Glomerular visceral epithelial cell (primary cell): ENCODE data around the gene SP9.

Experiments
- DNase-seq: peaks from one replicate; pipeline ENCODE4 v3.0.0-alpha.2; 2016; ENCODE audit errors: extremely low spot score

SP9 gene

GRCh38 chr2:174334781-174335251, at the start of gene SP9:
TSS of gene SP9 (plus strand) at chr2:174334954. CDS start at chr2:174335093, 139 bp downstream.
- DNase-seq = peak; percentile 43

DNA sequence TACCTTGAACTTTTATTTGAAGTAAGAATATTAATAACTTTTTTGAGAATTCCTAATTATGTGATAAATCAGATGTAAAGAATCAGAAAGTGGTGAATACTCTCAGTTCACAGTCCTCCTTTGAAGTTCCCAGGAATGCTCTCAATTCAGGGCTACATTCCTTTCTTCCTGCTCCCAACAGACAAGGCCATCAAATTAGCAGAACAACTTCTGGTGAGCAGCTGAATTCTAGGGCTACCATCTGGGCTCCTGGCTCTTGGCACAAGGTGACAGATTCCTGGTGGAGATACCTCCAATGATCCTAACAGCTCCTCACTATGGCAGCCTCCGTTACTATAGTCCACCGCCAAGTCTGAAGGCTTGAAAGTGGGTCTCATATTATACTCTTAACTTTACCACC, 48.6 kb upstream of the SP9 start:
- no peak for DNase-seq

DNA sequence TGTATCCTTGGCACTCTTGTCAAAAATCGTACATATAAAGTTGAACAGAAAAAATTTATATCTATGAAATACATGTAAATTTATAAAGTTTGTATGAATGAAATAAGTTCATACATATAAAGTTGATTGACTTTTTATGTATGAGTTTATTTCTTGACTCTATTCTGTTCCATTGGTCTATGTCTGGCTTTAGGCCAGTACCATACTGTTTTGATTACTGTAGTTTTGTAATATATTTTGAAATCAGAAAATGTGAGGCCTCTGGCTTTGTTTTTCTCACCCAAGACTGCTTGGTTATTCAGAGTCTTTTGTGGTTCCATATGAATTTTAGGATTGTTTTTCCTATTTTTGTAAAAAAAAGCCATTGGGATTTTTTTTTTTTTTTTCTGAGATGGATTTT, 41.8 kb upstream of the SP9 start:
- DNase-seq = no peak

GRCh38 chr2:174300114-174300513, 34.6 kb upstream of the SP9 start:
- DNase-seq = no peak

DNA sequence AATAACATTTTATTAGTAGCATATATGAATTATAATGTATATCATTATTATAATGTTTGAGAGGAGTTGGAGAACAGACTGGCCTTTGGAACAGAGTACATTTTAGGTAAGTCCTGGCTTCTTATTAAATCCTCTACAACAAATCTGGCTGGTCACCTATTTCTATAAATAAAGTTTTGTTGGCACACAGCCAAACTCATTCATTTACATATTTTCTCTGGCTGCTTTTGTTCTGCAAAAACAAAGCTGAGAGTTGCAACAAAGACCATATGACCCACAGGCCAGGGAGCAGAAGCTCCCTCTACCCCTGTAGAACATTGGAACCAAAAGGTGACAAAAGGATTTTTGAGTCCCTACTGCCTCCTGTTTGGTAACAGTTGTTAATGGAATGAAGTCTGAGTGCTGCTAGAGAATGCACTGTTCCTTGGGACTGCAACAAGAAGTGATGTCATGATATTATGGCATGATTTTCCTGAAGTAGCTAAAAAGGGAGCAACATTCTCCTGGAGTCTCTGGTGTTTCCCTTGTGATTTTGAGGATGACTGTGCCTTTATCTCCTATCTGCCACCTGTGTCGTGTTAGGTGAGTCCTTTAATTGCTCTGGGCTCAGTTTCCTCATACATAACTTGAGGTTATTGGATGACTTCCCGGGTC, 22.0 kb upstream of the SP9 start:
- DNase-seq = no peak

DNA sequence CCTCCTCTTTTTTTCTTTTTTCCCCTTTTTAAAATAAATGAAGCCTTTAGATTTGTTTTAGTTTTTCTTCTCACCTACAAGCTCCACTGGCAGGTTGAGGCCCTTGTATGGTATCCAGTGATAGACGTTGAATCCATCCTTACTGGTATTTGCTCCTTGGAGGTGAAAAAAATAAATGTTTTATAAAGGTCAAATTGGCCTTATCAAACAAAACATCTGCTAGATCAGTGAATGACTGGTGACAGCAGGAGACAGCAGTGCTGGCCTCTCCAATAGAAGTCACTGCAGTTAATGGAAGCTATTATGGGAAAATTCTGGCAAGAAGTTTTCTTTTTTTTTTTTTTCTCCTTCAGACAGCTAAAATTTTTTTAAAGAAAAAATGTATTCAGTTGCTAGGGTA, 12.6 kb upstream of the SP9 start:
- no peak for DNase-seq

DNA sequence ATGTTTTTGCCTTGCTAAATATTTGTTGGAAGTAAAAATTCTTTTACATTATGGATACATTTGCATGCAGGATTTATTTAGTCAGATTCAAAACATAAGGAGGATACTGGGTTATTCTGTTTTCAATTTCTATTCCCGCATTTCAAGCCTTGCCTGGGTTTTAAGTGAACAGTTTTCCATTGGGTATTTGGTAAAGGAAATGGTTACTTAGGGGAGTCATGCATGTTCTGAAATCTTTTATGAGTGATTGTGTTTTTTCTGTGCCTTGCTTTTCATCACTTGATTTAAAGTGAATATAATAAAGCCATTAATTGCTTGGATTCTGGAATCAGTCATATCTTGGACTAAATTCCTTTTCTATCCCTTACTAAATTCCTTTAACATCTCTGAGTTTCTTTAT, 12.0 kb upstream of the SP9 start:
- DNase-seq = no peak

- DNase-seq = no peak
Measured at GRCh38 chr2:174324530-174324929, 10.2 kb upstream of the SP9 start.

DNA sequence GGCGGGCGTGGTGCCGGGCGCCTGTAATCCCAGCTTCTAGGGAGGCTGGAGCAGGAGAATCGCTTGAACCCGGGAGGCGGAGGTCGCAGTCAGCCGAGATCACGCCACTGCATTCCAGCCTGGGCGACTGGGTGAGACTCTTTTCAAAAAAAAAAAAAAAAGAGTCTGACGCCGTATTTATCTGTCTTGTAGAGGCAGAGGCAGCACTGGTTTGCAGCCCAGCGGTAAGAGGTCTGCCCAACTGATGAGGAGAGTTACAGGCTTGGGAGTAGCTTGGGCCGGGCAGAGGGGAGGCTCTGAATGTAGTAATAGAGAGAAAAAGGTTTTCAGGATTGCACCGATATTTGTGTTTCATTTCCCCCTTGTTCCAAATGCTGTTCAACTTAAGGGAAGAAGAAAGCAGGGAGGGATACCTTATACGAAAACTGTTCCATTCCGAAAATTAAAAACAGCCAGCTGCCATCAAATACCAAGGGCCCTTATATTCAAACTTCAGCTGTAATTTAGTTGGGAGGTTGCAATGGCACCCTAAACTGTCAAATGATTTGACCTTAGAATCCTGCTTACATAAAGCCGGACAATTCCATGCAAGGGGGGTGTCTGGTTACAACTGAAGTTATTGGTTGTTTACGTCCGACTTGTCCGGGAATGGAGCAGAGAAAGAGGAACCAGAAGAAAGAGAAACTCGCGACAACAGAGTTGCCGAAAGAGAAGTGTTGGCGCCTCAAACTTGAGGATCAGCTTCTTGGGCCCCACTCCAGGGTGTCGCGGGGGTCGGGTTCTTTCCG, 9.2 kb upstream of the SP9 start:
- DNase-seq = no peak

- DNase-seq = no peak
Measured at GRCh38 chr2:174326161-174327020, 8.4 kb upstream of the SP9 start.

DNA sequence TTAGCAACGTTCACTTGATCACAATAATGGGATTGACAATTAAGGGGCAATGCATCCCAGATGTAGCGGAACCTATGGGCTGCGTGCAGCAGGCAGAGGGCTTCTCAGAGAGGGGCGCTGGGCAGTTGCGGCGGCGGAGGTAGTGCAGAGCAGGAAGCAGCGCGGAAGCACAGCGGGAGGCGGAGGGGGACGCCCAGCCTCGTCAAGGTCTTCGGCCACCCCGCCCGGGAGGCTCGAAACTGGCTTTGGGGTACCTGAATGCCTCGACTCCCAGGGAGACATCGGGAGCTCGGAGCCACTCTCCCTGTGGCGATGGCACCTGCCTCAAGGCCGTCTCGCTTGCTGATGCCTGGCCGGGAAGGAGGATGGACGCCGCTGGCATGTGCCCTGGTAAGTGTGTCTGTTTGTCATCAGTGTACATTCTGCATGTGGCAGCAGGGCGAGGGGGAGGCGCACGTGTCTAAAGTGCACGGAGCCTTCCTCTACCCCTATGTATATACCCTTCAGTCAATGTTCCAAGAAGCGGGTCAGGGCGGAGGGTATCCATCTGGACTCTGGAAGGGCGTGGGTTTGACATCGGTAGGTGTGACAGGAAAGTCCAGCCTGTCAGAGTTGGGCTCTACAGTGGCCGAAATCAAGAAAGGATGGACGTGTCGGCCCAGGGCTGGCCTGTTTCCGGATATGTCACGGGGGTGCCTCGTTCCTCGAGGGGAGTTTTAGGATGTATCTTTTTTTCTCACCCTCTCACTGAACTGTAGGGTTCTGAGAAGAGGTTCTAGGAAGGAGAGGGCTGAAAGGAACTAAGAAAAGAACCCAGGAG, 7.5 kb upstream of the SP9 start:
- DNase-seq = no peak

DNA sequence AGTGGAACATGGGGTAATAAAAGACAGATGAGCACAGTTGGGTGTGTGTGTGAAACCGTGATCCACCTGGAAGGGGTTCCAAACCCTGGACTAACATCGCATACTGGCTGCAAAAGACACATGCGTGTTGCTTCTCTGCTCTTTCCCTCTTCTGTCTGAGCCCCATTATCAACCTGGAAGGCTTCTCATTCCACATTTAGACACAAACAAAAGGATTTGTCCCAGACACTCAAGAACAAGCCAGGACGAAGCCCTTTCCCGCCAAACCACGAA, 7.0 kb upstream of the SP9 start:
- no peak for DNase-seq

DNA sequence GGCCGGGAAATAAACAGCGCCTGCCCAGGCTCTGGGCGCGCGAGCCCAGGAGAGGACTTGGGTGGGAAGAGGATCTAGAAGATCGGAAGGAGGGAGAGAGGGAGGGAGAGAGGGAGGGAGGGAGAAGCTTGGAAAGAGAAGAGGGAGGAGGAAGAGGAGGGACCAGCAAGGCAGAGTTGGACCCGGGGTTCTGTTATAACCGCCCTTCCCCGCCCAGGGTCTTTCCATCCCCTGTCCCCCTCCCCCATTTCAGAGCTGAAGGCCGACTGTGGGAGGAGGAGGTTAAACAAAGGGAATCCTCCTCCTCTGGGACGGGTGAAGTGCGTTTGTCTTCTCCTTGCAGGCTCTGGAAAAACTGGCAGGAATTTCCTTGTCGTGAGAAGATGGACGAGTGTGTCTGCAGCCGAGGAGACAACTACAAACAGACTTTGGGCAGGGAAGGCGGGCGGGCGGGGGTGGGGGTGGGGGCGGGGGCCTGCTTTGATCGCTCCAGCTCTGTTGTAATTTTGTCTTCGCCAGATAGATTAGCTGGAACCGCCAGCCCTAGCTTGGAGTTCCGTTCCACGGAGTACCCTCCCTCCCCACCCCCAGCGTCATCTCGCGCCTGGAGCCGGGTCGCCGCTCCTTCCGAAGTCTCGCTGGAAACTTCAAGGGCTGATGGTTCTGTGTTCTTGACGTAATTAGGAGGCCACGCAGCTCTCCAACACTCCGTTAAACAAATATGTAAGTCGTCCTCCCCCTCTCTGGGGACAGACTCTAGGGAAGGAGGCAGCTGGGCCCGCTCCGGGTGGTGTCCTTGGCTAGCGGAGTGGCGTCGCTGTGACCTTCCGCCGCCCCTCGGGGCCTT, 6.4 kb upstream of the SP9 start:
- DNase-seq = no peak

DNA sequence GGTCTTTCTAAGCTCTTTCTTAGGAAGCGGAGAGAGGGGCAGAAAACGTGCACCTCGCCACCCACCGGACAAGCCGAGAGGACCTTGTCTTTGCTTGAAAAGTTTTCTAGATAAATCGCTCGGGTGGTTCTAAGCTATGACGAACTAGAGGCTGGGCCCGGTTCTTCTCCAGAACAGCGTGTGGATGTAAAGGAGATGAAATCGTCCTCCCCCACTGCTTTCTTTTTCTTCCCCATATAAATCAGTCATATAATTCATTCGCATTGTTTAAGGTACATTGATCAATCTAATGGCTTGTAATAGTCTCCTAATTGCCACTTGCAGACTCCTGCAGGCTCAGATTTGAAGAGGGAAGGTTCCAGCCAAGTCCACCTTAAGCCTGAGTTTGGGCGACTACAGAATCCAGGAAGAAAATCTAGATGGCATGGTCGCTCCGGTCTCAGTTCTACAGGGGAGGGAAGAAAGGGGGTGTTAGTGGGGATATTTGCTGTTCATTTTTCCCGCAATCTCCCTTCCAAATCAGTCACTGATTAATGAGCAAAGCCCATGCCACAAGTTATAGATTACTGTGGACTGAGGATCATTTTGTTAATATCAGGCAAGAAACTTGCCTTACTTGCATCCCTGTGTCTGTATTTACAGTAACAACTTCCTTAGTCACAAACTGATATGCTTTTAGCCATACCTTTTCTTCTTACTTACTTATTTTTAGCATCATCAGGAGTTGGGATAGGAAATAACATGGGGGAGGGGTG, 5.6 kb upstream of the SP9 start:
- DNase-seq = no peak

- no peak for DNase-seq
Measured at GRCh38 chr2:174330945-174331594, 3.7 kb upstream of the SP9 start.

DNA sequence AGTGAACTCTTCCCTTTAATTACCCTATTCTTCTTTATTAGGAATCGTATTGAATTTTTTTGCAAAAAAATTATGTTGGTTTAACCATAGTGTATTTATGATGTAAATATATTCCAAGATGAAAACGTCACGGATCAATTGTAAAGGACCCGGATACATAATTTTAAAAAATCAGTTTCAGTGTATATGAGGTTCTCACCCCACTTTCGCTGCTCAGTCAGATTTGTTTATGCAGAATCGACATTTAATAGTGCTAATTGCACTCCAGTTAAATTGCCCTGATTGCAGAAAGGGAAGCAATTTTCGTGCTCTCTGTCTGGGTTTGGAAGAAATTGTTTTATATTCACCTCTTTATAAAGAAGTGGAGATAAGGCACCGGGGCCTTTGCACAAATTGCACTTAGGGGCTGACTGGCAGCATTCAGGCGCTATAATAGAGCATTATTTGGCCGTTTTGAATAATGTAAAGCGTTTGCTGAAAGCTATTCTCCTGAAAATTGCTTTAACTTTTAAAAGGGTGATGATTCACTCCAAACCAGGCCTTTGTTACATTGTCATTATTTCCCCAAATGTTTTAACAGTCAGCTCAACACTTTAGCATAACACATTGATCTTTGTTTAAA, 3.0 kb upstream of the SP9 start:
- DNase-seq = no peak

- DNase-seq = no peak
Measured at GRCh38 chr2:174332217-174332963, 2.4 kb upstream of the SP9 start.

DNA sequence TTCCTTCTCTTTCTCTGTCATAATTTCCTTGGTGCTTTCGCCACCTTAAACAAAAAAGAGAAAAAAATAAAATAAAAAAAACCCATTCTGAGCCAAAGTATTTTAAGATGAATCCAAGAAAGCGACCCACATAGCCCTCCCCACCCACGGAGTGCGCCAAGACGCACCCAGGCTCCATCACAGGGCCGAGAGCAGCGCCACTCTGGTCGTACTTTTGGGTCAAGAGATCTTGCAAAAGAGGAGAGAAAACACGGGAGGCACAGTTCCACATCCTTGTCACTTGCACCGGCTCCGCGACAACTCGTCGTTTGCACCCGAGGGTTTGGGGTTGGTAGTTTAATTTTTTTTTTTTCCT, 1.8 kb upstream of the SP9 start:
- no peak for DNase-seq
